Fibroblast of villous mesenchyme (primary cell): ENCODE results near the gene MTUS2. TPM values are rescaled to one million over a fixed set of nuclear protein-coding genes. Genes with fewer than 3 reads are reported as not detected.
A peak's percentile ranks its signal among the peaks of the same experiment; 100 is the strongest.

Experiments used
- DNase-seq: peaks from one replicate; pipeline ENCODE4 v3.0.0-alpha.2; 2010; ENCODE audit warnings: low read depth
- H3K4me3 ChIP-seq: 2 replicates; pipeline ENCODE4 v1.5.1; 2011; ENCODE audit warnings: low read depth, mild to moderate bottlenecking, low read length
- CTCF ChIP-seq: IDR thresholded peaks from 2 replicates; pipeline ENCODE4 v1.5.1; 2012; ENCODE audit warnings: low read depth, mild to moderate bottlenecking, low read length; ENCODE audit not compliant: insufficient read depth
- total RNA-seq: library from RNA; depleted of rRNA; stranded (reverse); fragments of >200 nt; gene quantifications from 2 replicates; pipeline ENCODE4 v1.2.3, GENCODE V29; 2012

MTUS2 gene
- total RNA-seq, 1 donor: 1.3 TPM

GRCh38 chr13:29081036-29081435 is 260.9 kb downstream of the MTUS2 start:
- peak; percentile 28 for DNase-seq
- peak; percentile 35 for TF ChIP-seq CTCF
- no peak overlapping the region for H3K4me3 ChIP-seq

- no peak overlapping the region for H3K4me3 ChIP-seq
- TF ChIP-seq CTCF: no peak
- no peak for DNase-seq
Measured at GRCh38 chr13:29081697-29082440, 261.7 kb downstream of the MTUS2 start.

- TF ChIP-seq CTCF: no peak
- no peak for DNase-seq
- no peak overlapping the region for H3K4me3 ChIP-seq
Measured at GRCh38 chr13:29099781-29100406, 279.8 kb downstream of the MTUS2 start.

GRCh38 chr13:29100758-29101157 is 280.6 kb downstream of the MTUS2 start:
- no peak for TF ChIP-seq CTCF
- H3K4me3 ChIP-seq: no peak overlapping the region
- no peak for DNase-seq

GRCh38 chr13:29101409-29101808 is 281.3 kb downstream of the MTUS2 start:
- no peak for TF ChIP-seq CTCF
- DNase-seq: no peak
- H3K4me3 ChIP-seq: no peak overlapping the region

- no peak for TF ChIP-seq CTCF
Measured at GRCh38 chr13:29101905-29102304, 281.8 kb downstream of the MTUS2 start.

More at GRCh38 chr13:29101905-29102304, 281.8 kb downstream of the MTUS2 start:
- DNase-seq: no peak
- no peak overlapping the region for H3K4me3 ChIP-seq
